Osteoblast (primary cell): ENCODE data around the gene CDC14B. TPM values are rescaled to one million over a fixed set of nuclear protein-coding genes. Genes with fewer than 3 reads are reported as not detected.
"Not testable (repeated sequence)": the region's sequence is repeated elsewhere in the genome, so short reads cannot be mapped to it uniquely, and the experiment has no call there.

Experiments
- DNase-seq: peaks from one replicate; pipeline ENCODE4 v3.0.0; 2011; ENCODE audit warnings: low spot score, mixed read lengths; ENCODE audit not compliant: insufficient read length; ENCODE audit errors: missing footprints
- H2AFZ ChIP-seq: 2 replicates; pipeline ENCODE4 v1.6.0; 2011; ENCODE audit warnings: mild to moderate bottlenecking, low read length
- H3K27ac ChIP-seq: 2 replicates; pipeline ENCODE4 v1.5.1; 2011; ENCODE audit warnings: mild to moderate bottlenecking, low read depth, low read length, moderate library complexity
- H3K27me3 ChIP-seq: 2 replicates; pipeline ENCODE4 v1.6.0; 2012; ENCODE audit warnings: mild to moderate bottlenecking, control low read depth, inconsistent platforms, low read length, moderate library complexity; ENCODE audit not compliant: insufficient read depth
- H3K36me3 ChIP-seq: 2 replicates; pipeline ENCODE4 v1.5.1; 2011; ENCODE audit warnings: mild to moderate bottlenecking, low read length, control low read depth, moderate library complexity; ENCODE audit not compliant: insufficient read depth
- H3K4me1 ChIP-seq: 2 replicates; pipeline ENCODE4 v1.5.1; 2011; ENCODE audit warnings: mild to moderate bottlenecking, low read length, control low read depth, moderate library complexity; ENCODE audit not compliant: insufficient read depth
- H3K4me2 ChIP-seq: 2 replicates; pipeline ENCODE4 v1.6.0; 2011; ENCODE audit warnings: mild to moderate bottlenecking, low read length; ENCODE audit not compliant: insufficient read depth
- H3K4me3 ChIP-seq: fragments of 200-600 bp; sonication (generic); 3 replicates; pipeline ENCODE4 v1.5.1; 2012; ENCODE audit warnings: mild to moderate bottlenecking, low read length, inconsistent platforms; ENCODE audit not compliant: insufficient read depth
- H3K79me2 ChIP-seq: 2 replicates; pipeline ENCODE4 v1.6.0; 2012; ENCODE audit warnings: mild to moderate bottlenecking, low read length, control low read depth, inconsistent platforms; ENCODE audit not compliant: insufficient read depth
- H3K9me3 ChIP-seq: 2 replicates; pipeline ENCODE4 v1.5.1; 2011; ENCODE audit warnings: low read depth, low read length, control low read depth
- H4K20me1 ChIP-seq: 2 replicates; pipeline ENCODE4 v1.6.0; 2012; ENCODE audit warnings: mild to moderate bottlenecking, low read length, control low read depth; ENCODE audit not compliant: insufficient read depth
- total RNA-seq: library from RNA; depleted of rRNA; stranded (reverse); fragments of >200 nt; gene quantifications from 2 replicates; pipeline ENCODE4 v1.2.3, GENCODE V29; 2012
- TF ChIP-seq, protein P1 (sequence below): IDR thresholded peaks from 2 replicates; pipeline ENCODE4 v1.5.1; 2011; ENCODE audit warnings: mild to moderate bottlenecking, low read depth, low read length, moderate library complexity; ENCODE audit errors: extremely low read depth

Gene CDC14B
- total RNA-seq, 1 donor = 43.4 TPM

DNA sequence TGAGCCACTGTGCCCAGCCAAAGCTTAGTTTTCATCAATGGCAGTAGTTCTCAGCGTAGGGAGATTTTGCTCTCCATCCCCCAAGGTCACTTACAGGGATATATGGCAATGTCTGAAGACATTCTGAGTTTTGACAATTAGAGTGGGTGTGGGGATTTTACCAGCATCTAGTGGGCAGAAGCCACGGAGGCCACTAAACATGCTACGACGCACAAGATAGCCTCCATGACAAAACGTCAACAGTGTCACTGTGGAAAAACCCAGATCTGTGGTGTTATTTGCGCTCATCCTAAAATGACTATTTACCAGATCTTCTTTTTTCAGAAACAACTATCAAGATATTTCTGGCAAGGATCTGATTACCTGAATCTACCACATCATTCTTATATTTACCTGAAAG lies 68.2 kb downstream of the CDC14B start:
- no peak overlapping the region for H2AFZ ChIP-seq
- no peak overlapping the region for H3K4me2 ChIP-seq
- H4K20me1 ChIP-seq = no peaks in the 10 kb centered on the region
- peaks cover 42% of the 10 kb centered on the region for H3K4me1 ChIP-seq
- H3K79me2 ChIP-seq = no peaks in the 10 kb centered on the region
- H3K9me3 ChIP-seq = no peaks in the 10 kb centered on the region
- H3K4me3 ChIP-seq = no peak overlapping the region
- no peaks in the 10 kb centered on the region for H3K27me3 ChIP-seq
- no peak for DNase-seq
- H3K27ac ChIP-seq = no peak overlapping the region
- H3K36me3 ChIP-seq = no peaks in the 10 kb centered on the region
- TF ChIP-seq, protein P1, sequence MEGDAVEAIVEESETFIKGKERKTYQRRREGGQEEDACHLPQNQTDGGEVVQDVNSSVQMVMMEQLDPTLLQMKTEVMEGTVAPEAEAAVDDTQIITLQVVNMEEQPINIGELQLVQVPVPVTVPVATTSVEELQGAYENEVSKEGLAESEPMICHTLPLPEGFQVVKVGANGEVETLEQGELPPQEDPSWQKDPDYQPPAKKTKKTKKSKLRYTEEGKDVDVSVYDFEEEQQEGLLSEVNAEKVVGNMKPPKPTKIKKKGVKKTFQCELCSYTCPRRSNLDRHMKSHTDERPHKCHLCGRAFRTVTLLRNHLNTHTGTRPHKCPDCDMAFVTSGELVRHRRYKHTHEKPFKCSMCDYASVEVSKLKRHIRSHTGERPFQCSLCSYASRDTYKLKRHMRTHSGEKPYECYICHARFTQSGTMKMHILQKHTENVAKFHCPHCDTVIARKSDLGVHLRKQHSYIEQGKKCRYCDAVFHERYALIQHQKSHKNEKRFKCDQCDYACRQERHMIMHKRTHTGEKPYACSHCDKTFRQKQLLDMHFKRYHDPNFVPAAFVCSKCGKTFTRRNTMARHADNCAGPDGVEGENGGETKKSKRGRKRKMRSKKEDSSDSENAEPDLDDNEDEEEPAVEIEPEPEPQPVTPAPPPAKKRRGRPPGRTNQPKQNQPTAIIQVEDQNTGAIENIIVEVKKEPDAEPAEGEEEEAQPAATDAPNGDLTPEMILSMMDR = no peak

DNA sequence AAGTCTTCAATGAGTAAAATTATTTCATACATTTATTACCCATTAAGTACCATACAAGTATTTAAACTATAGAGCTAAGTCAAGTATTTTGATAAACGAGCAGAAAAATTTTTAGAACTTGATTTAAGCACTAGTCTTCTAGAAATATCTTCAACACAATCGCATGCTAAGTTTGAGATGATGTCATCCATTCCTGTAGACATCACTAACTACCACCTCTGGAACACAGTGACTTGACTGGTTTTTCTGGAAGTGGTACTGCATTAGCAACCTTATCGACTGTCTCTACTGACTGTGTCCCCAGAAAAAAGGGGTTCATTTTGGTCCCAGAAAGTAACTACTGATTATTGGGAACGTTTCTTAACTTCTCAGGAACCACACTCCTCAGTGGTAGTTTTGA lies 69.0 kb downstream of the CDC14B start:
- no peaks in the 10 kb centered on the region for H3K9me3 ChIP-seq
- no peak overlapping the region for H3K4me3 ChIP-seq
- H3K36me3 ChIP-seq = no peaks in the 10 kb centered on the region
- no peak overlapping the region for H3K27ac ChIP-seq
- no peak for DNase-seq
- no peak overlapping the region for H3K4me2 ChIP-seq
- H3K27me3 ChIP-seq = no peaks in the 10 kb centered on the region
- TF ChIP-seq, protein P1 = no peak
- no peak overlapping the region for H2AFZ ChIP-seq
- H3K79me2 ChIP-seq = no peaks in the 10 kb centered on the region
- no peaks in the 10 kb centered on the region for H4K20me1 ChIP-seq
- H3K4me1 ChIP-seq = peaks cover 35% of the 10 kb centered on the region

DNA sequence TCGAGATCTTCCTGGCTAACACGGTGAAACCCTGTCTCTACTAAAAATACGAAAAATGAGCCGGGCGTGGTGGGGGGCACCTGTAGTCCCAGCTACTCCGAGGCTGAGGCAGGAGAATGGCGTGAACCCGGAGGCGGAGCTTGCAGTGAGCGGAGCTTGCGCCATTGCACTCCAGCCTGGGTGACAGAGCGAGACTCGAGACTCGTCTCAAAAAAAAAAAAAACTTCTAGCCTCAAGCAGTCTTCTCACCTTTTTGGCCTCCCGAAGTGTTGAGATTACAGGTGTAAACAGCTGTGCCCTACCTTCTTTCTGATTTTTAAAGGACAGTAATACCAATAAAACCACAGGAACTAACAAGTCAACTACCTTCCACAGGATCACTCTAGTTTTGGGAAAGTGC lies 76.5 kb downstream of the CDC14B start:
- H3K79me2 ChIP-seq, H4K20me1 ChIP-seq, H3K4me2 ChIP-seq, H3K9me3 ChIP-seq, H3K4me3 ChIP-seq, H3K4me1 ChIP-seq, DNase-seq, H3K27ac ChIP-seq, H3K36me3 ChIP-seq, H3K27me3 ChIP-seq, H2AFZ ChIP-seq: not testable (repeated sequence)

DNA sequence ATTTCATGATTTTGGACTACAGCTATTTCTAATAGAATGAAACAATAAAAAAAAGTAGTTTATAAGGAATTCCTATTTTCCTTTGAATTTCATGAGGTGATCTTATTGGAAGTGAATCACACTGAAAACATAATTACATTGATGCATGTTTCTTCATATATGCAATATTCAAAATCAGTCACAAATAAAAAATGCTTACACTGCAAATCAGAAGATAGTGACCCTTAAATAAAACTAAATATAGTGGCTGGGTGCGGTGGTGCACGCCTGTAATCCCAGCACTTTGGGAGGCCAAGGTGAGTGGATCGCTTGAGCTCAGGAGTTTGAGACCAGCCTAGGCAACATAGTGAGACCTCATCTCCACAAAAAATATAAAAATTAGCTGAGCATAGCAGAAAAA lies 79.5 kb downstream of the CDC14B start:
- Histone ChIP-seq H3K4me3 (no peak overlapping the region), H3K27ac (no peak overlapping the region), H2AFZ (no peak overlapping the region), H3K36me3 (peaks cover 2% of the 10 kb centered on the region), H3K27me3 (no peaks in the 10 kb centered on the region), H3K4me1 (no peaks in the 10 kb centered on the region), H4K20me1 (no peaks in the 10 kb centered on the region), H3K9me3 (no peaks in the 10 kb centered on the region), H3K79me2 (no peaks in the 10 kb centered on the region), H3K4me2 (no peak overlapping the region)
- DNase-seq = no peak
- TF ChIP-seq, protein P1 = no peak

DNA sequence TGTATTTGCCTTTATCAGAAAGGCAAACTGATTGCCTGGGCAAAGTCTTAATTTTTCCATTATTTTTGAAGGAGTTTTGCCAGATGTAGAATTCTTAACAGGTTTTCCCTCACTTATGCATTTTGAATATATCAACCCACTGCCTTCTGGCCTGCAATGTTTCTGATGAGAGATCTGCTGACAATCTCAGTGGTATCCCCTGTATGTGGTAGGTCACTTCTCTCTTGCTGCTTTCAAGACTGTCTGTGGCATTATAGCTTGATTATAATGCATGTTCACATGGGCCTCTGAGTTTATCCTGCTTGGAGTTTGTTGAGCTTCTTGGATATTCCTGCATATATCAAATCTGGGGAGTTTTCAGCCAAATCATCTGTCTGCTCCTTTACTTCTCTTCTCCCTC lies 87.5 kb downstream of the CDC14B start:
- no peak for DNase-seq
- Histone ChIP-seq H2AFZ (no peak overlapping the region), H3K4me2 (no peak overlapping the region), H3K4me3 (no peak overlapping the region), H3K79me2 (no peaks in the 10 kb centered on the region), H3K27ac (no peak overlapping the region), H3K4me1 (no peaks in the 10 kb centered on the region), H3K36me3 (peaks cover 7% of the 10 kb centered on the region), H3K9me3 (no peaks in the 10 kb centered on the region), H3K27me3 (no peaks in the 10 kb centered on the region), H4K20me1 (no peaks in the 10 kb centered on the region)
- TF ChIP-seq, protein P1 = no peak
